Esophagus squamous epithelium (tissue), 4 donors: ENCODE measurements around the gene AKIRIN2.
"Not testable (repeated sequence)": the region's sequence is repeated elsewhere in the genome, so short reads cannot be mapped to it uniquely, and the experiment has no call there.

Experiments
- POLR2A ChIP-seq, 4 donors: fragments of 450-650 bp; IDR thresholded peaks; one replicate each; pipeline ENCODE4 v1.6.1; 2017; ENCODE audit warnings: antibody characterized with exemption in 4 of 4, mild to moderate bottlenecking in 4 of 4, moderate library complexity in 3 of 4
- TF ChIP-seq, protein P1 (sequence below), 6 experiments: fragments of 450-650 bp in 4 of 6; fragments of 200-600 bp in 2 of 6; sonication (generic) in 2 of 6; IDR thresholded peaks; one replicate each; pipeline ENCODE4 v1.5.1; 2016 to 2019; ENCODE audit warnings: antibody characterized with exemption in 6 of 6, mild to moderate bottlenecking in 4 of 6, moderate library complexity in 4 of 6

DNA sequence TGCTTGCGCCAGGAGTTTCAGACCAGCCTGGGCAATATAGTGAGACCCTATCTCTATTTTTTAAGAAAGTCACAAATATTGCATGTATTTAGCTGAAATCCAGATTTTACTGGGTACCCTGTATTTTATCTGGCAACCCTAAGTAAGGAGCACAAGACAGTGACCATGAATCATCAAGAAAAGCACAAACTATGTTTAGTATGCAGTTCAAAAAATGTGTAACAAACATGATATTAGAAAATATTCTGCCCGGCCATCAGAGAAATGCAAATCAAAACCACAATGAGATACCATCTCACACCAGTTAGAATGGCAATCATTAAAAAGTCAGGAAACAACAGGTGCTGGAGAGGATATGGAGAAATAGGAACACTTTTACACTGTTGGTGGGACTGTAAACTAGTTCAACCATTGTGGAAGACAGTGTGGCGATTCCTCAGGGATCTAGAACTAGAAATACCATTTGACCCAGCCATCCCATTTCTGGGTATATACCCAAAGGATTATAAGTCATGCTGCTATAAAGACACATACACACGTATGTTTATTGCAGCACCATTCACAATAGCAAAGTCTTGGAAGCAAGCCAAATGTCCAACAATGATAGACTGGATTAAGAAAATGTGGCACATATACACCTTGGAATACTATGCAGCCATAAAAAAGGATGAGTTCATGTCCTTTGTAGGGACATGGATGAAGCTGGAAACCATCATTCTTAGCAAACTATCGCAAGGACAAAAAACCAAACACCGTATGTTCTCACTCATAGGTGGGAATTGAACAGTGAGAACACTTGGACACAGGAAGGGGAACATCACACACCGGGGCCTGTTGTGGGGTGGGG, 6.8 kb upstream of the AKIRIN2 start:
- not testable (repeated sequence) for TF ChIP-seq POLR2A (IDR thresholded peaks at IDR 0.05)
- TF ChIP-seq, protein P1, sequence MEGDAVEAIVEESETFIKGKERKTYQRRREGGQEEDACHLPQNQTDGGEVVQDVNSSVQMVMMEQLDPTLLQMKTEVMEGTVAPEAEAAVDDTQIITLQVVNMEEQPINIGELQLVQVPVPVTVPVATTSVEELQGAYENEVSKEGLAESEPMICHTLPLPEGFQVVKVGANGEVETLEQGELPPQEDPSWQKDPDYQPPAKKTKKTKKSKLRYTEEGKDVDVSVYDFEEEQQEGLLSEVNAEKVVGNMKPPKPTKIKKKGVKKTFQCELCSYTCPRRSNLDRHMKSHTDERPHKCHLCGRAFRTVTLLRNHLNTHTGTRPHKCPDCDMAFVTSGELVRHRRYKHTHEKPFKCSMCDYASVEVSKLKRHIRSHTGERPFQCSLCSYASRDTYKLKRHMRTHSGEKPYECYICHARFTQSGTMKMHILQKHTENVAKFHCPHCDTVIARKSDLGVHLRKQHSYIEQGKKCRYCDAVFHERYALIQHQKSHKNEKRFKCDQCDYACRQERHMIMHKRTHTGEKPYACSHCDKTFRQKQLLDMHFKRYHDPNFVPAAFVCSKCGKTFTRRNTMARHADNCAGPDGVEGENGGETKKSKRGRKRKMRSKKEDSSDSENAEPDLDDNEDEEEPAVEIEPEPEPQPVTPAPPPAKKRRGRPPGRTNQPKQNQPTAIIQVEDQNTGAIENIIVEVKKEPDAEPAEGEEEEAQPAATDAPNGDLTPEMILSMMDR (IDR thresholded peaks at IDR 0.05) = not testable (repeated sequence)
